Left hindlimb (tissue), 1 donor: ENCODE results near the gene CRIP1.
A peak's percentile ranks its signal among the peaks of the same experiment; 100 is the strongest.

Experiments
- DNase-seq: peaks from one replicate; pipeline ENCODE4 v3.0.0-alpha.2; 2018

Gene CRIP1

DNA sequence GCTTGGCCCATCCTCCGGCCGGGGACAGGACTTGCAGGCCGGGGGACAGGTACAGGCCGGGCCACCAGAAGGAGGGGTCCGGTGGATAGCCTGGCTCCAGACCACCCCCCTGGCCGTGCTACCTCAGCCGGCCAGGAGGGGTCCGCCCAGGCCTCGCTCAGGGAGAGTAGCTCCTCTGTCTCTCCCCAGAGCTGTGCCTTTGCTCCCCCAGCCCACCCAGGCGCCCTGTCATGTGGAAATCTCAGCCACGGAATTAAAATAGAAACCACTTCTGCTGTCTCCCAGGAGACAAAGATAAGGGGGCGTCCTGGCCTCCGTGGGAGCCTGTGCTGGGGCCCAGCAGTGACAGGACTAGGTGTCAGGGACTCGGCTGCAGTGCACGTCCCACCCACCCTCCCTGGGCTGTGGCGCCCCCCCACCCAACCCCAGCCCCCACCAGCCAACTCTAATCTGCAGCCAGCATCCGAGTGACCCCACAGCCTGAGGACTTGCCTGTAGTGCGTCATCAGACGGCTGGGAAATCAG, 15.3 kb upstream of the CRIP1 start:
- DNase-seq = no peak

DNA sequence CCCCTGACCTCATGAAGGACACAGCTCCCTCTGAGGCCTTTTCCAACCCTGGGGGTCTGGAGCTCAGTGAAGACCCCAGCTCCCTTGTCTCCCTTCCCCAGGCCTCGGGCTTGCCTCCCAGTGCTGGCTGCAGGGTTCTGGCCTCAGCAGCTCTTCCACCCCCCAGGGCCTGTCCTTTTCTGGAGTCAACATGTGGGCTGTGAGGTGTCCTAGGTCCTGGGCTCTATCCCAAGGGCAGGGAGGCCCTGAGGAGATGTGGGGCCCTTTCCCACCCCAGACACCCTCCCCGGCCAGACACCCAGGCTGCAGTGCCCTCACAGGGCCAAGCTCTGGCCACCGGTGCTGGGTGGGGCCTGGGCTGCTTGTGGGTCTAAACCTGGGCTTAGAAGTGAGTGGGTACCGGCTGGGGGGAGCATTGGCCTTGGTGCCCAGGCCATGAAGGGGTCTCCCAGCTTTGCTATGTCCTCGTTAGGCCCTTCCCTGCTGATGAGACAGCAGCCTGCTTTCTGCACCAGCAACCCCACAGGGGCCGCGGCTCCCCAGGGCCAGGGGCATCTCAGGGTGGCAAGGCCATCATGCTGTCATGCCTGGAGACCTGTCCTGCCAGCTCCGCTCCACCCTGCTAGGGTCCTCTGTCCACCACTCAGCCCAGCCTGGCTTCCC, 14.7 kb upstream of the CRIP1 start:
- DNase-seq = no peak

DNA sequence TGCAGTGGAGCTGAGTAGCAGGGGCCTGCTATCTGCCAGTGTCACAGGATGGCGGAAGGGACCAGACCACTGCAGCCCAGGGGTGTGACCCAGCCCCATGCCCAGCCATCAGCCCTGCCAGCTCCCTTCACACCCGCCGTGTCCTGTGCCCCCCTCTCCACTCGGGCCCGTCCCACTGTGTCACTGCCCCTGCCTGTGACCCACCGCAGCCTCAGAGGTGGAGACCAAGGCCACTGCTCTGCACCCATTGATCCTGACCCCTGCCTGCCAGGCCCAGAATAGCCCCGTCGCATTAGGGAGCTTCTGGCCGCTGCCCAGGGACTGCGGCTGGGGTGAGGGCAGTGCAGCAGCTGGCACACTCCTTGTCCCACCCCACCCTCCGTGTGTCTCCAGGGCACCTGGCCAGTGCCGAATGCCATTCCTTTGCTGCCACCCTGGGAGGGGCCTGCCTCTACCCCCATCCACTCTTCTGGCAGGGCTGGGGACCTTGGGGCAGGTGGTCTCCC, 14.1 kb upstream of the CRIP1 start:
- no peak for DNase-seq

DNA sequence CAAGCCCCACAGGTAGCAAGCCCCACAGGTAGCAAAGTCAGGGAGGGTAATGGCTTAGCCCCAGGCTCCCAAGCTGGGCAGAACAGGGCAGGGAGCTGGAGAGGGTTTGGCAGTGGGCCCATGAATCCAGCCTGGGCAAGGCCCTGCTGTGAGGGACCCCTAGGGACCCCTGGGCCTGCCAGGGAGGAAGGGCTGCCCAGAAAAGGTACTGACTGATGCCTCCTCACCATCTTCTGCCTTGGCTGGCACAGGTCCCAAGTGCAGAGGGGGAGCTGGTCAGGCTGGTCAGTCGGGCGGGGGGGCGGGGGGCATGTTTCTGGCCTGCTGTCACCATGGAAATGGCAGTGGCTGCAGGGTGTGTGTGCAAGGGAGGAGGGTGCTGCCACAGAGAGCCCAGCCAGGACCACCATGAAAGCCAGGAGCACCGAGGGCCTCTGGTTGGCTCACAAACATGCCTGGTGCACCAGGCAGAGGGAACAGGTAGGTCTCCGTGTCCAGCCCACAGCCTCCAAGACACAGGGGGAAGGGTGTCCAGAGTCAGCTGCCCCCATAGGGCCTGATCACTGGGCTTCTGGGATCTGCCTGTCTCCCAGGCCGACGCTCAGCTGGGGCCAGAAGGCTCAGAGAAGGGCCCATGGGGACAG, 13.5 kb upstream of the CRIP1 start:
- DNase-seq = no peak

DNA sequence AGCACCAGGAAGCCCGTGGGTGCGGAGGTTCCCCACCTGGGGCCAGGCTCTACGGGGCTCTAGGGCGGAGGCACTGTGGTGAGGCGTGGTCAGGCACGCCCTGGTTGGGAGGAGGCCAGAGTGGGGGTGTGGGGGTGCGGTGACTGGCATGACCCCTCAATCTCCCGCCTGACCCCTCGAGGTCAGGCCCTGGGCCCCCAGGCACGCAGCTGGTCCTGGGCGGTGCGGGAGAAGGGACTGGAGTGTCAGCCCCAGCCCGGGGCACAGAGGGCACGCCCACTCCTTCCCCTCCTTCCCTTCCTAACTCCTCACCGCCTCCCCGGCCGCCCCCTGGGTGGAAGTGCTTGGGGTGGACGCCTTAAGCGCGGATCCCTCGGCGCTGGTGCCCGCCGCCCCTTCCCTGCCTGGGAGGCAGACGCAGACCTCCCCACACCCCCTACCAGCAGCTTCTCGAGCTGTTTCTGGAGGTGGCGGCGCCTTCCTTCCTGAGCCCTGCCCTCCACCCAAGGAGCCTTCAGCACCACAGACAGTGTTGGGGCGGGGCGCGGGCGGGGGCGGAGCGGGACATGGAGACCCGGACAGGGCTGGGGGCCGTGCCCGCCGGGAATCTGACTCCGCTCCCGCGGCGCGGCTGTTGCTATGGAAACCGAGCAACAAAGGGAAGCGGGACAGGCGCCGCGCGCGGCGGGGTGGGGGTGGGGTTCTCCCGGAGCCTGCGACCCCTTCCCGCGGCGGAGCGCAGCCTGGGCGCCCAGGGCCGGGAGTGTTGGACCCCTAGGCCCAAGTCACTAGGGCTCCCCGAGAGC, 12.8 kb upstream of the CRIP1 start:
- DNase-seq = peak; percentile 94

DNA sequence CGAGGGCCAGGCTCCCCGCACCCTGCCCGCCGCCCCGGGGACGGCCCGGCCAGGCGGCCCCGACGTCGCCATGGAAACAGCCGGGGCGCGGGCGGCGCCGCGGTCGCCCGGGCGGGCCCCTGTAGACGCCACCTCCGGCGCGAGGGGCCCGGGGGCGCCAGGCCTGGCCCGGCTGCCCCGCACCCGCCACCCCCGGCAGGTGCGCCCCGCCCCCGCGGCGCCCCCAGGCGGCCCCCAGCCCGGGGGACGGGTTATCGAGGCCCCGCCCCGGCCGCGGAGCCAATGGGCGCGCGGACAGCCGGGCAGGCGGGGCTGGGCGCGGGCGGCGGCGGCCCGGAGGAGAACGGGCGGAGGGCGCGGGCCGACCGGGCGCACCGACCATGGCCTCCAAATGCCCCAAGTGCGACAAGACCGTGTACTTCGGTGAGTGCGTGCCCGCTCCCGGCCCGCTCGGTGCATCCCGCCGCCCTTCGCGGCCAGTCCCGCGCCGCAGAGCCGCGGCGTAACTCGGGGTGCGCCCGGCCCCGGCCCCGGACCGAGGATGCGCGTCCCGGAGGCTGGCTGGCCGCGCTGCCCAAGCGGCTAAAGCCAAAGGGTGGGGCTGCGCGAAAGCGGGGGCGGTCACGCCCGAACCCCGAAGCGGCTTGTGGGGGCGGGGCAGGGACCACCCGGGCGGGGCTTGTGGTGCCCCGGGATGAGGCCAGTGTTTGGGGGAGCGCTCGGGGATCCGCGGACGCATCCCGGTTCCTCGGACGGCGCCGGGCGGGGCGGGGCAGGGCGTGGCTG, 12.0 kb upstream of the CRIP1 start, which contains the start of gene CRIP2:
TSS of gene CRIP2 (plus strand) at position 339 of the 786 bp plus-strand sequence. CDS start at position 381, 42 bp downstream.
- DNase-seq = no peak

DNA sequence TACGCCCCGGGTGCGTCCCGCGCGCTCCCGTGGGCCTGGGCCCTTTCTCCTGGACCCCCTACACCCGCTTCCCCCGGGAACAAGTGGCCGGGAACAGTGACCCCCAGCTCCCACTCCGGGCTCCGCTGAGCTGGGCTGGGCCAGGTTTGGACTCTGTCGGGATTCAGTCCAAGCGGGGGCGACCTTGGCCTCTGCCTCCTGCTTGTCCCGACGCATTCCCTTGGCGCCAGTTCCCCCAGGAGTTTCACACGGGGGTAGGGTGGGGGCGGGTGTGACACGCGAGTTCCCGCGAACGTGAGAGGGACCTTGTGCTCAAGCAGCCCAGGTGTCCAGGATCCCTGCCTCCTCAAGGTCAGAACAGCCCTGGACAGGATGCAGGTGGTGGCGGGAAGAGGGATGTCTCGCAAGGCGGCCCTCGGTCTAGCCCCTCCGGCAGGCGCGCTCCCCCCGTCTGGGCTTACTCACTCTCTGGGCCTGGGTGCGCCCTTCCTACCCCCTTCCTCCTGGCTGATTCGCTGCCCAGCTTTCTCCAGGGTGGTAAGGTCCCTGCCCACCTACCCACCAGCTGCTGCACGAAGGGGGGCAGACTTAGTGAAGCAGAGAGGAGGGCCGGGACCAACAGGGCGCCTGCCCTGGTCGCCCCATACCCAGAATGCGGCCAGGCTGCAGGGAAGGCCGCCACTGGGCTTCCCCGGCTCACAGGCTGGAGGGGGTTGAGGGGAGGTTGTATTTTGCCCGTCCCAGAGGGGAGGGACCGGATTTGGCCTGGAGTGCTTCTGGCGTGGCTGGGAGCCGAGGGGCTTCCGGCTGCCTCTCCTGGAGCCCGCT, 11.2 kb upstream of the CRIP1 start:
- DNase-seq = peak; percentile 76

DNA sequence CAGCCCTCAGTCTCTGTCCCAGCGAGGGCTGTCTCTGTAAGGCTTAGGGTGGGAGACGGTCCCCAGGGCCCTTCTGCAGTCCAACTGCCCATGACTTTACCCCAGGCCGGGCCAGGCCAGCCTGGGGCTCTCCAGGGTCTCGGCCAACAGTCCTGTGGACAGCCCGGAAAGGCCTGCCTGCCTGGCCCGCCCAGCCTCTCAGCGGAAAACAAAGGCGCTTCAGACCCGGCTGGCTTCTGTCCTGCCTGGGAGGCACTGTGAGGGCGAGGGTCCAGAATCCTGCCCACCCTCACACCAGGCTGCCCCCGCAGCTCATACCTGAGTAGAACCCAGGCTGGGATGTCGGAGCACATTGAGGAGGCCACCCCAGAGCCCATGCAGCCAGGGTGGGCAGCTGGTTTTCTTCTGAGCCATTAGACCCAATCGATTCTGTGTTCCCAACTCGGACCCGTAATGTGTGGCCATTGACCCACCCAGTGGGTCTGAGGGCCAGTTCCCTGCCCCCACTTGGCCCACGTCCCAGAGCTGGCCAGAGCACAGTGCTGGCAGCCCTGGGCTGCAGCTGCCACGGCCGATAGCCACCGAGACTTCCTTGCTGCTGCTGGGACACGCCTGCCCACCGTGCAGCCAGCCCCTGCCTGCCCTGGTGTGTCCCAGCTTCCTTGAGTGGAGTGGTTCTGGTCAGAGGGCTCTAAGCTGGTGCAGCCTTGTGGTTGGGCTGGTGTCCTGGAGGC, 10.4 kb upstream of the CRIP1 start:
- peak; percentile 80 for DNase-seq

DNA sequence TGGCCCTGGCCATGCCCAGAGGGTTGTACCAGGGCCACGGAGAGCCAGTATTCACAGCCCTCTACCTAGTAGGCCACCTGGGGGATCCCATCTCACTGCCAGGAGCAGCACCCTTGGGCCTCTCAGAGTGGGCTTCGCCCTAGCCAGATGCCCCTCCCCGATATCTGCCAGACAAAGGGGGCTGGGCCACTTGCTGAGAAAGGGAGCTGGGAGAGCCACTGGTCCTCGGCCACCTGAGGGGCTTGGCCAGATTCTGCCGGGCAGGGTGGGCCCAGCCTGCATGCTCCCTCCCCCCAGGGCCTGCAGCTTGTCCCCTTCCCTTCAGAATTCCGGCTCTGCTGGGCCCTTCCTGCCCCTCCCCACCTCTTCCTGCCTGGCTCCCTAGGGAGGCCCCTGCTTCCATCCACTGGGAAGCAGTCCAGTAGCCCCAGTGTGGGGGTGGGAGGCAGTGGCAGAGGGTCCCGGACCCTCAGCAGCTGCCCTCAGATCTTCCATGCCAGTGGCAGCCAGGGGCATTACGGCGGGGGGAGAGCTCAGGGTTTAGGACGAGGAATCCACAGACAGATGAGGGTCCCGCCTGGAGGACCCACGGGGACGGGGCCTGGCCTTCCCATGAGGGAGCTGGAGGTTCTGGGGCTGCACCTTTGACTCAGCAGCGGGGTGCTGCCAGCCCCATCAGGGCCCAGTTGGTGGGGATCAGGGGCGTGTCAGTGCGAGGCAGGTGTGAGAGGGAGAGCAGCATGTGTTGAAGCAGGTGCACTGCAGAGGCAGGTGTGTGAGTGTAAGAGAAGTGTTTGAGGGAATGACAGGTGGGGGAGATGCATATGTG, 9.6 kb upstream of the CRIP1 start:
- no peak for DNase-seq

DNA sequence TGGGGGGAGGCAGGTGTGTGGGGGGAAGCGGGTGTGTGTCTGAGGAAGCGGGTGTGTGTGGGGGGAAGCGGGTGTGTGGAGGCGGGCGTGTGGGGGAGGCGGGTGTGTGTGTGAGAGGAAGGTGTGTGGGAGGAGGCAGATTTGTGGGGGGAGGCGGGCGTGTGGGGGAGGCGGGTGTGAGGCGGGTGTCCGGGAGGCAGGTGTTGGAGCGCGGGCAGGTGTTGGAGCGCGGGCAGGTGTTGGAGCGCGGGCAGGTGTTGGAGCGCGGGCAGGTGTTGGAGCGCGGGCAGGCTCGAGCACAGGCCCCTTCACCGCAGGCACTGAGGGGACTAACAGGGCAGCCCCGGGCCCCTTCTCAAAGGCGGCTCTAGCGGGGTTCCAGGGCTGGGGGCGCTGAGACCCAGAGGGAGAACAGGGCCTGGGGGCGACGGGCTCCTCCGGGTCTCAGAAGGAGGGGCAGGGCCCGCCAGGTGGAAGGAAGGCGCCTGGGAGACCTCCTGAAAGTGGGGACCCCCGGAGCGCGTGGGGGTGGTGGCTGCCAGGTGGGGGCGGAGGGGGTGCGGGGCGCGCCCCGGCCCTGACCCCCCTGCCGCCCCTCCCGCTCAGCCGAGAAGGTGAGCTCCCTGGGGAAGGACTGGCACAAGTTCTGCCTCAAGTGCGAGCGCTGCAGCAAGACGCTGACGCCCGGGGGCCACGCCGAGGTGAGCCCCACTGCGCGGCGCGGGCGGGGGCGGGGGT, 8.9 kb upstream of the CRIP1 start:
- no peak for DNase-seq

DNA sequence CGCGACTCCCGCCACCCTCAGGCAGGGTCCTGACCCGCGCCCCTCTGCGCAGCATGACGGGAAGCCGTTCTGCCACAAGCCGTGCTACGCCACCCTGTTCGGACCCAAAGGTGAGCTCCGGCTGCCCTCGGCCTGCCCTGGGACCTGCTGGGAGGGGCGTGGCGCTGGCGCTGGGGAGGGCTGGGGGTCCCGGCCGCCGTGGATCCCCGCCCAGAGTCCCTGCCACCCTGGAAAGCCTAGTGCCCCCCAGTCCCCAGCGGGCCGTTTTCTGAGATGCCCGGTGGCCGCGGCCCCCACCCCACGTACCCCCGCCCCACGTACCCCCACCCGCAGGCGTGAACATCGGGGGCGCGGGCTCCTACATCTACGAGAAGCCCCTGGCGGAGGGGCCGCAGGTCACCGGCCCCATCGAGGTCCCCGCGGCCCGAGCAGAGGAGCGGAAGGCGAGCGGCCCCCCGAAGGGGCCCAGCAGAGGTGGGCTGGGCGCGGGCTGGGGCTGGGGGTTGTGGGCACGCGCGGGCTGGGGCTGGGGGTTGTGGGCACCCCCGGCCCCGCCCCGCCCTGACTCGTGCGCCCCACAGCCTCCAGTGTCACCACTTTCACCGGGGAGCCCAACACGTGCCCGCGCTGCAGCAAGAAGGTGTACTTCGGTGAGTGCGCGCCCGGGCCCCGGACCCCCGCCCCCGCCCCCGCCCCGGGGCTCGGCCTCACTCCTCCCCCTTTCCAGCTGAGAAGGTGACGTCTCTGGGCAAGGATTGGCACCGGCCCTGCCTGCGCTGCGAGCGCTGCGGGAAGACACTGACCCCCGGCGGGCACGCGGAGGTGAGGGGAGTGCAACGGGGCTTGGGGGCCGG, 8.1 kb upstream of the CRIP1 start:
- no peak for DNase-seq

DNA sequence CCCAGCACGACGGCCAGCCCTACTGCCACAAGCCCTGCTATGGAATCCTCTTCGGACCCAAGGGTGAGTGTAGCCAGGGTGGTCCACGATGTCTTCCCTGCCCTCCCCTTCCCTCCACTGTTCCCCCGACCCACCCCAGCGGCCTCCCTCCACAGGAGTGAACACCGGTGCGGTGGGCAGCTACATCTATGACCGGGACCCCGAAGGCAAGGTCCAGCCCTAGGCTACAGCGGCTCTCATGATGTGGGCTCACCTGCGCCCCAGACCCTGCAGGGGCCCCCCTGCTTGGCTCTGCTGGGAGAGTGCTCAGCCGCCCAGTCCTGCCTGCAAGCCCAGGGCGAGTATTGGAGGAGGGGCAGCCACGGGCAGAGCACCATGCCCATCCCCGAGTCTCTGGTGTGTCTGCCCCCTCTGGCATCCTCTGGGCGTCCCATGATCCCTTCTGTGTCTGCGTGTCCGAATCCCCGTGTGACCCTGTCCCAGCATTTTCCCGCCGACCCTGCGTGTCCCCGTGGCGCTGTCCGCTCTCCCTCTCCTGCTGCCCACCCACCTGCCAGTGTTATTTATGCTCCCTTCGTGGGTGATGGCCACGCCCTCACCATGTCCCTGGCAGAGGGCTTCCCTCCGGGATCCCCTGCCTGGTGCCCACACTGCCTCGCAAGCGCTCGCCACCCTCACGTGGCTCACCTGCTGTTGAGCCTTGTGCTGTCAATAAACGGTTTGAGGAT, 7.1 kb upstream of the CRIP1 start:
- no peak for DNase-seq

DNA sequence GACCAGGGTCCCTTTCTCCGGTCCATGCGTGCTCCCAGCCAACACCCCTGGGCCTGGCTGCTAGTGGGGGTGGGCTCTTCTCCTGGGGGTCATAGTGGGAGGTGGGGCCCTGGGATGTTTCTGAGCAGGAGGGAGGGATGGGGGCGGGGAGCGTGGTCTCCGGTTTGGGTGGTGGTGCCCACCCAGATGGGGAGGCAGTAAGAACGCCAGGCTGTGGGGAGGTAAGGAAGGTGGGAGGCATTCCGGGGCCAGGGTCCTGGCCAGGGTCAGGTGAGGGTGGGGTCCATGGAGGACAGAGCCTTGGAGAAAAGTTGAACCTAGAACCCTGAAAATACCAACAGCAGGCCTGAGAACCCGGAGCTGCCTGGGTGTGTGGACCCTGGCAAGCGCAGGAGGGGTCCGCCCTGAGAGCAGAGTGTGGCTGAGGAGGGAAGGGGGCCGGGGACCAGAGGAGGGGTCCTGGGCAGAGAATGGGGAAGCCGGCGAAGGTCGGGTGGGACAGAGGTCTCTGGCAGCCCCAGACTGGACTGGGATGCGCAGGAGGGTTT, 6.4 kb upstream of the CRIP1 start:
- DNase-seq = no peak

DNA sequence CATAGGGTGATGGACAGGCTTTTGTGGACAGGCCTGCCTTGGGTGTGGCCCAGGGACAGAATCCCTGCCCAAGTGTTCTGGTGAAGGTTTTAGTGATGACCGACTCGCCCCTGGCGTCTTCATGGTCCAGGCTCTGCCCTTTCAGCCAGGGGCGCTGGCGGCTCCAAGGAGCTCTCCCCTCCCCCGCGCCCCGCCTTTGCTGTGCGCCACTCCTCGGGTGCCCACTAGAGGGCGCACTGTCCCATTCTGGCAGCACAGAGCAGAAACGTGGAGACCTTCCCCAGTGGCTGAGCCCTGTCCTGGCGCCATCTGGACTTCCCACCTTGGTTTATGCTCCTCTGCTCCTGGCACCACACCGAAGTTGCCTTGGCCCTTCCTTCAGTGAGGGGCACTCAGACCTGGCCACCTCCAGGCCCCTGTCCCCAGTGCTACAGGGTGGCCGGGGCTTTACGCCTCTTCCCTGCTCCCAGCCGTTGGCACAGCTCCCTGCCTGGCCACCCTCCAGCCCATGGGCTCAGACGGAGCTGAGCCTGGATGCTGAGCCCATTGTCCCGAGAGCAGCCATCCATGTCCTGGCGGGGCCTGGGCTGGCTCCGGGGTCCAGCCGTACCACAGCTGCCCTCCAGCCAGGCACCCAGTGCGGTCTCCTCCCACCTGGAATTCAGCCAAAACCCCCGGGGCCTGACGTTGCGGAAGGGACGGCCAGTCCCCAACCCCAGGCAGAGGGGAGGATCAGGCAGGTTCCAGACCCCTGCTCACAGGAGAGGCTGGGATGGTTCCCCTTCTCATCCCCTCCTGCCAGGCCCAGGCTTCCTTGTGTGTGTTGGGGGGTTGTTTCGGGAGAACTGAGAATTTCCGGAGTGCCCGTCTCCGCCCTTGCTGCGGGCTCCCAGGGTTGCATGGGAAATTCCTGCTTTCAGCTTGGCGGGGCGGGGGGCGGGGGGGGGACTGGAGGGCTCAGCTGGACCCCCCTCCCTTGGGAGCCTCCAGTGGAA, 5.6 kb upstream of the CRIP1 start:
- peak; percentile 95 for DNase-seq

DNA sequence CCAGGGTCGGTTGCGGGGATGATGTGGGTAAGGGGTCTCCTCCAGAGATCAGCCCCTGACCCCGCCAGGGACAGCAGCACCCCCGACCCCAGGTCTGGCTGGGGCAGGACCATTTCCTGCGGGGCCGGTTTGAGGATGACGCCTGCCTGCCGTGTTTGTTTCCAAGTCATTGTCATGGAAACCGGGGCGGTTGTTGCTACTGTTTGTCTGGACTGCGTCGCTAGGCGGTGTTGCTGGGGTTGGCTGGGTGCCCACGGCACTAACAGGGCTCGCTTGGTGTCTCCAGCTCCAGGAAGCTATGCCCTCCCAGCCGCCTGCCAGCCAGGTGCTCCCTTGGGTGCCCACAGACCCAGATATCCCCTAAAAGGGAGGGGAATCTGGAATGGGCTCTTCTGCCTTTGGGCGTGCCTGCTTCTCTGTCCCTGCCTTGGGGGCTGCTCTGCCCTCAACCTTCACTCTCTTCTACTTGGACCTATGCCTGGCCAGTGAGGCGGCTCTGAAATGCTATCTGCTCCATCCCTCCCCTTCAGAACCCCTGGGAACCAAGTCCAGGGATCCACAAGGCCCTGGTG, 4.7 kb upstream of the CRIP1 start:
- peak; percentile 96 for DNase-seq
